ENCODE data around the gene NCOA5. TPM values are rescaled to one million over a fixed set of nuclear protein-coding genes. Genes with fewer than 3 reads are reported as not detected.
A peak's percentile ranks its signal among the peaks of the same experiment; 100 is the strongest.

Gene NCOA5
- total RNA-seq, 1 experiment from 2014 or later: 55.4 TPM

DNA sequence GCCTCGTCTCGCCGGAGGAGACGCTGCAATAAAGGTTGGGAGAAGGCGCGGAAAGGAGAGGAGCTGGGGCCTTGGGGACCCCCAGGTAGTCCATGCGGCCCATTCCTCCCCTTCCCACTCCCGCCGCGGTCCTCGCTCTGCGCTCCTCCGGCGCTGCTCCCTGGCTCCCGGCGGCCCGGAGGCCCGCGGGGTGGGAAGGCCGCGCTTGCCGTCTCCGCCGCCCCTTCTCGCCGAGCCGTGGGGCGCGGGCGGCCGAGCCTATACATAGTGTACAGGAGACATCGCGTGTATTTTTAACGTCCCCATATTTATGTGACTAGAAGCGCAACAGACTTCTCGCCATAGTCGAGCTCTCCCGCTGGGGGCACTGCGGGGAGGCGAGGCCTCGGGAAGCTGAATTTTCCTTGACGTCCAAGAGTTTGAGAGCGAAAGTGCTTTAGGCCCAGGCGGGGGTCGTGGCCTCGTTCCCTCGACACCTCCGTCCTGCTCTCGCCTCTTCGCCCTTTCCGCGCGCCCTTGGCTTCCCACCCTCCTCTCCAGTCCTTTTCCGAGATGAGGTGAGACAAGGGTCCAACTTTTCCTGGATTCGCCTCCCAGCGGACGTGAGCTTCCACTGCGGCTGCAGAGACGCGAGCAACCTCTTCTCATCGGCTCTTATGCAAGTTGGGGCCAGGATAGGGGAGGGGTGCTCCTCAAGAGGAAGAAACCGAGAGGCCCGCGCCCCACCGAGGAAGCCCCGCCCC, 31.7 kb downstream of the NCOA5 start:
- no peaks in the 10 kb centered on the region for H3K27me3 ChIP-seq (replicated peaks; ENCODE audit: insufficient read depth, low read depth, low read length, poor library complexity)
- TF ChIP-seq, protein P1, sequence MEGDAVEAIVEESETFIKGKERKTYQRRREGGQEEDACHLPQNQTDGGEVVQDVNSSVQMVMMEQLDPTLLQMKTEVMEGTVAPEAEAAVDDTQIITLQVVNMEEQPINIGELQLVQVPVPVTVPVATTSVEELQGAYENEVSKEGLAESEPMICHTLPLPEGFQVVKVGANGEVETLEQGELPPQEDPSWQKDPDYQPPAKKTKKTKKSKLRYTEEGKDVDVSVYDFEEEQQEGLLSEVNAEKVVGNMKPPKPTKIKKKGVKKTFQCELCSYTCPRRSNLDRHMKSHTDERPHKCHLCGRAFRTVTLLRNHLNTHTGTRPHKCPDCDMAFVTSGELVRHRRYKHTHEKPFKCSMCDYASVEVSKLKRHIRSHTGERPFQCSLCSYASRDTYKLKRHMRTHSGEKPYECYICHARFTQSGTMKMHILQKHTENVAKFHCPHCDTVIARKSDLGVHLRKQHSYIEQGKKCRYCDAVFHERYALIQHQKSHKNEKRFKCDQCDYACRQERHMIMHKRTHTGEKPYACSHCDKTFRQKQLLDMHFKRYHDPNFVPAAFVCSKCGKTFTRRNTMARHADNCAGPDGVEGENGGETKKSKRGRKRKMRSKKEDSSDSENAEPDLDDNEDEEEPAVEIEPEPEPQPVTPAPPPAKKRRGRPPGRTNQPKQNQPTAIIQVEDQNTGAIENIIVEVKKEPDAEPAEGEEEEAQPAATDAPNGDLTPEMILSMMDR (conservative IDR thresholded peaks at IDR 0.05; ENCODE audit: low read depth, low read length): peak; percentile 49
- no peak for TF ChIP-seq EZH2 (IDR thresholded peaks at IDR 0.05; ENCODE audit: borderline replicate concordance, low read depth, low read length, poor library complexity, severe bottlenecking)
- intact Hi-C loops (cut with micrococcal nuclease; ENCODE audit: unreplicated experiment): no loop called here

DNA sequence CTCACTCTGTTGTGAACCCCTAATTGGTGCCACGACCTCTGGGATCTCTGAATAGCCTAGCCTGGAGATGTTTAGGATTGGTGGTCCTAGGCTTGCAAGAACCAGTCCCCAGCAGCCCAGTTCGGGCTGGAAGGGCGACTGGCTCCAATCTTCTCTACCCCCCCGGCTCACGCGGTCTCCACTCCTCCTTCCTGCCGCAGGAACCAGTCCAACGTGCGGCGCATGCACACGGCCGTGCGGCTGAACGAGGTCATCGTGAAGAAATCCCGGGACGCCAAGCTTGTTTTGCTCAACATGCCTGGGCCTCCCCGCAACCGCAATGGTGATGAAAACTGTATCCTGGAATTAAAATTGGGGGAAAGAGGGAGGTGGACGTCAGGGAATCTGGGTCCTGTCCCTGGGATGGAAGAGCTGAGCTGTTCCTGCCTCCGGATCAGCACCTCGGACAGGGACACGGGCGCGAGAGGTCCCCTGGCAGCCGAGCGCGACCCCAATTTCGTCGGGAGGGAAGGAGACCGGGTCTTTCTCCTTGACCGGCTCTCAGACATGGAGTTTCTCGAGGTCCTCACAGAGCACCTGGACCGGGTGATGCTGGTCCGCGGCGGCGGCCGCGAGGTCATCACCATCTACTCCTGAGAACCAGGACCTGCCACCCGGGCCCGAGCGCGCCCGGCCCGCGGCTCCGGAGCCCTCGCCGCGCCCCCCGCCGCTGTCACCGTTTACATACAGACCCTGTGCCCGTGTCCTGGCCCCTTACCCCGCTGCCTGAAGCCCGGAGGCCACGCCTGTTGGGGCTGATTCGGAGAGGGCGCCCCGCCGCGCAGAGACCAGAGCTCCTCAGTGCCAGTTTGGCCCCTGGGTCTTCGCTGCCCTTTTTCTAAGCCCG, 32.5 kb downstream of the NCOA5 start:
- H3K9me3 ChIP-seq (ENCODE audit: low read depth, low read length, poor library complexity, severe bottlenecking): no peaks in the 10 kb centered on the region
- no peaks in the 10 kb centered on the region for H3K27me3 ChIP-seq (replicated peaks; ENCODE audit: insufficient read depth, low read depth, low read length, poor library complexity)
- peak; percentile 33 for DNase-seq (ENCODE audit: low spot score)
- no peak overlapping the region for H3K4me3 ChIP-seq (ENCODE audit: low read depth, low read length, poor library complexity, severe bottlenecking)
- H3K4me1 ChIP-seq (ENCODE audit: insufficient read depth, low read length, poor library complexity, severe bottlenecking): peaks cover 20% of the 10 kb centered on the region
- ChIA-PET POLR2A (ENCODE audit: low non-redundant PET) (no interaction called here), CTCF (no interaction called here)
- no TSS peak for BruUV-seq (replicated peaks)
- H3K36me3 ChIP-seq (ENCODE audit: insufficient read depth, low read length, poor library complexity, severe bottlenecking): peaks cover 14% of the 10 kb centered on the region
- TF ChIP-seq, protein P1 (conservative IDR thresholded peaks at IDR 0.05; ENCODE audit: low read depth, low read length): no peak
- TF ChIP-seq EZH2 (IDR thresholded peaks at IDR 0.05; ENCODE audit: borderline replicate concordance, low read depth, low read length, poor library complexity, severe bottlenecking): no peak
- no peak overlapping the region for H3K27ac ChIP-seq (ENCODE audit: low read depth, low read length, poor library complexity, severe bottlenecking)
- intact Hi-C loops (cut with micrococcal nuclease; ENCODE audit: unreplicated experiment): no loop called here

More for the DNA sequence above, 31.7 kb downstream of the NCOA5 start:
- POLR2A ChIA-PET (ENCODE audit: low non-redundant PET): no interaction called here
- no peaks in the 10 kb centered on the region for H3K9me3 ChIP-seq (ENCODE audit: low read depth, low read length, poor library complexity, severe bottlenecking)
- H3K36me3 ChIP-seq (ENCODE audit: insufficient read depth, low read length, poor library complexity, severe bottlenecking): peaks cover 22% of the 10 kb centered on the region
- no TSS peak for BruUV-seq (replicated peaks)
- H3K4me3 ChIP-seq (ENCODE audit: low read depth, low read length, poor library complexity, severe bottlenecking): peak overlapping the region; percentile 14
- peaks cover 20% of the 10 kb centered on the region for H3K4me1 ChIP-seq (ENCODE audit: insufficient read depth, low read length, poor library complexity, severe bottlenecking)
- H3K27ac ChIP-seq (ENCODE audit: low read depth, low read length, poor library complexity, severe bottlenecking): no peak overlapping the region
- DNase-seq (ENCODE audit: low spot score): peak; percentile 79
- CTCF ChIA-PET: interaction anchor here (0.8 to 1.5 kb wide), 3 partner anchors 26 to 70 kb away, joined by 3 read pairs; no protein-coding TSS in a partner anchor

DNA sequence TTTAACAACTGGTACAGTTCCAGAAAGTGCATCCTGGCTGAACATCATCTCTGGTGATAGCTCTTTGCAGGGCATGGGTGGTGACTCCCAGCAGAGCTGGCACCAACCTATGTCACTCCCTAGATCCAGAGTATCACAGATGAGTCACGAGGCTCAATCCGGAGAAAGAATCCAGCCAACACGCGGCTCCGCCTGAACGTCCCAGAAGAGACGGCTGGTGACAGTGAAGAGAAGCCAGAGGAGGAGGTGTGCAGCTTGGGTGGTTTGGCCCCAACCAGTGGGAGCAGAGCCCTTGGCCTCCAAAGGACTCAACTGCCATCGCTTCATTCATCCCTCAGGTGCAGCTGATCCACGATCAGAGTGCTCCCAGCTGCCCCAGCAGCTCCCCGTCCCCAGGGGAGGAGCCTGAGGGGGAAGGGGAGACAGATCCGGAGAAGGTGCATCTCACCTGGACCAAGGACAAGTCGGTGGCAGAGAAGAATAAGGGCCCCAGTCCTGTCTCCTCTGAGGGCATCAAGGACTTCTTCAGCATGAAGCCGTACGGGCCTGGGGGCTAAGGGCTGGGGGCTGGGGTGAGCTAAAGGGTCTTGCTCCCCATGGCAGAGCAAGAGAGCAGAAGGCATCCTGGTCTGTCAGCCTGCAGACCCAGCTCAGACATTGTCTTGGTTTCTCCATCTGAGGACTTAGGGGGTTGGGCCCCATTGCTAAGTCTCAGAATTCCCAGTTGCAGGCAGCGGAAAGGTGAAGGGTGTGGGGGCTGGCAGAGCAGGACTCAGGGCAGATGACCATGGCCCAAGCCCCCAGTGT, 33.5 kb downstream of the NCOA5 start:
- intact Hi-C loops (cut with micrococcal nuclease; ENCODE audit: unreplicated experiment): no loop called here
- peaks cover 15% of the 10 kb centered on the region for H3K4me1 ChIP-seq (ENCODE audit: insufficient read depth, low read length, poor library complexity, severe bottlenecking)
- no peak for DNase-seq (ENCODE audit: low spot score)
- ChIA-PET POLR2A (ENCODE audit: low non-redundant PET) (no interaction called here), CTCF (no interaction called here)
- H3K4me3 ChIP-seq (ENCODE audit: low read depth, low read length, poor library complexity, severe bottlenecking): no peak overlapping the region
- H3K9me3 ChIP-seq (ENCODE audit: low read depth, low read length, poor library complexity, severe bottlenecking): no peaks in the 10 kb centered on the region
- no TSS peak for BruUV-seq (replicated peaks)
- no peaks in the 10 kb centered on the region for H3K27me3 ChIP-seq (replicated peaks; ENCODE audit: insufficient read depth, low read depth, low read length, poor library complexity)
- TF ChIP-seq, protein P1 (conservative IDR thresholded peaks at IDR 0.05; ENCODE audit: low read depth, low read length): no peak
- no peak for TF ChIP-seq EZH2 (IDR thresholded peaks at IDR 0.05; ENCODE audit: borderline replicate concordance, low read depth, low read length, poor library complexity, severe bottlenecking)
- H3K36me3 ChIP-seq (ENCODE audit: insufficient read depth, low read length, poor library complexity, severe bottlenecking): peaks cover 4% of the 10 kb centered on the region
- H3K27ac ChIP-seq (ENCODE audit: low read depth, low read length, poor library complexity, severe bottlenecking): no peak overlapping the region
